AG04449 (cell line): ENCODE data around the gene SAMM50.

Experiments used
- CTCF ChIA-PET: fragments of 350-600 bp; formaldehyde crosslinking; extraction: SDS; loops from one replicate; lab custom pipeline; 2021; ENCODE audit warnings: antibody characterized with exemption; lab: Yijun Ruan, JAX
- POLR2A ChIA-PET: fragments of 400-600, 350-600 bp; formaldehyde crosslinking; extraction: SDS; loops from one replicate; lab custom pipeline; 2020; ENCODE audit warnings: antibody characterized with exemption, inconsistent platforms; lab: Yijun Ruan, JAX
- DNase-seq: peaks from one replicate; pipeline ENCODE4 v3.0.0-alpha.2; 2010; ENCODE audit warnings: low read depth, low spot score
- H3K4me3 ChIP-seq: 2 replicates; pipeline ENCODE4 v1.5.1; 2011; ENCODE audit warnings: low read depth, mild to moderate bottlenecking, control low read depth, low read length
- CTCF ChIP-seq: IDR thresholded peaks from one replicate; pipeline ENCODE4 v1.5.1; 2011; ENCODE audit warnings: mild to moderate bottlenecking, moderate library complexity, low read length, control low read depth, inconsistent platforms; ENCODE audit not compliant: insufficient read depth; ENCODE audit errors: missing control alignments

SAMM50 gene

GRCh38 chr22:43994006-43994405 is 38.8 kb downstream of the SAMM50 start:
- no peak for DNase-seq
- H3K4me3 ChIP-seq: no peak overlapping the region
- TF ChIP-seq CTCF: no peak
- POLR2A ChIA-PET: no interaction called here
- CTCF ChIA-PET: interaction anchor here (0.8 to 13.8 kb wide), 54 partner anchors 9 to 690 kb away, joined by 3 to 319 read pairs (median 6); partner anchors contain the start of genes PNPLA3 and SAMM50

- ChIA-PET POLR2A (no interaction called here), CTCF (interaction anchor here (1.0 to 13.8 kb wide), 20 partner anchors 11 to 690 kb away, joined by 3 to 319 read pairs (median 10); partner anchors contain the start of gene SAMM50)
- H3K4me3 ChIP-seq: no peak overlapping the region
- TF ChIP-seq CTCF: no peak
- DNase-seq: no peak
These were observed 39.2 kb downstream of the SAMM50 start for GRCh38 chr22:43994416-43994815.

GRCh38 chr22:43995057-43995685 is 39.9 kb downstream of the SAMM50 start:
- POLR2A ChIA-PET: no interaction called here
- CTCF ChIA-PET: interaction anchor here (1.6 to 13.8 kb wide), 6 partner anchors 11 to 630 kb away, joined by 3 to 319 read pairs (median 74); no protein-coding TSS in a partner anchor
- no peak overlapping the region for H3K4me3 ChIP-seq
- no peak for DNase-seq
- TF ChIP-seq CTCF: no peak

- H3K4me3 ChIP-seq: no peak overlapping the region
- POLR2A ChIA-PET: no interaction called here
- CTCF ChIA-PET: interaction anchor here (1.6 to 13.8 kb wide), 4 partner anchors 10 to 629 kb away, joined by 3 to 319 read pairs (median 160); no protein-coding TSS in a partner anchor
- no peak for TF ChIP-seq CTCF
- DNase-seq: no peak
These were observed 40.5 kb downstream of the SAMM50 start for GRCh38 chr22:43995798-43996169.

- no peak for DNase-seq
- CTCF ChIA-PET: interaction anchor here (0.6 to 13.8 kb wide), 4 partner anchors 9 to 629 kb away, joined by 3 to 319 read pairs (median 49); no protein-coding TSS in a partner anchor
- no peak for TF ChIP-seq CTCF
- POLR2A ChIA-PET: no interaction called here
- no peak overlapping the region for H3K4me3 ChIP-seq
These were observed 41.1 kb downstream of the SAMM50 start for GRCh38 chr22:43996170-43996980.

GRCh38 chr22:43996981-43997265 is 41.7 kb downstream of the SAMM50 start:
- TF ChIP-seq CTCF: no peak
- no peak overlapping the region for H3K4me3 ChIP-seq
- no peak for DNase-seq
- CTCF ChIA-PET: interaction anchor here (13.8 kb wide), 1 partner anchor 628 kb away, joined by 319 read pairs; no protein-coding TSS in a partner anchor
- POLR2A ChIA-PET: no interaction called here
